GM23338 (cell line): ENCODE measurements around the gene BCS1L. TPM values are rescaled to one million over a fixed set of nuclear protein-coding genes. Genes with fewer than 3 reads are reported as not detected.

ENCODE experiments used
- CREB1 ChIP-seq: fragments of 250-450 bp; sonication (Bioruptor Pico); IDR thresholded peaks from 2 replicates; pipeline ENCODE4 v1.5.0; 2020; ENCODE audit warnings: low read depth, mild to moderate bottlenecking, moderate library complexity
- ETS1 ChIP-seq: IDR thresholded peaks from 2 replicates; pipeline ENCODE4 v1.6.1; 2016; ENCODE audit warnings: antibody characterized with exemption
- EZH2 ChIP-seq: fragments of 200-600 bp; sonication (generic); IDR thresholded peaks from one replicate; pipeline ENCODE4 v1.8.0; 2017; ENCODE audit warnings: antibody characterized with exemption, mild to moderate bottlenecking, low read depth; ENCODE audit not compliant: unreplicated experiment
- EZH2phosphoT487 ChIP-seq: fragments of 200-600 bp; sonication (generic); IDR thresholded peaks from one replicate; pipeline ENCODE4 v1.8.1; 2018; ENCODE audit warnings: antibody characterized with exemption; ENCODE audit not compliant: unreplicated experiment
- JUNB ChIP-seq: IDR thresholded peaks from one replicate; pipeline ENCODE4 v1.6.1; 2016; ENCODE audit warnings: antibody characterized with exemption; ENCODE audit not compliant: unreplicated experiment
- NANOG ChIP-seq: IDR thresholded peaks from 2 replicates; pipeline ENCODE4 v1.6.1; 2016; ENCODE audit warnings: antibody characterized with exemption, borderline replicate concordance
- REST ChIP-seq: IDR thresholded peaks from one replicate; pipeline ENCODE4 v1.6.1; 2018; ENCODE audit warnings: antibody characterized with exemption; ENCODE audit not compliant: unreplicated experiment
- STAT1 ChIP-seq: IDR thresholded peaks from one replicate; pipeline ENCODE4 v1.6.1; 2016; ENCODE audit warnings: antibody characterized with exemption; ENCODE audit not compliant: unreplicated experiment
- ZNF114 ChIP-seq: fragments of 250-450 bp; sonication (Bioruptor Pico); IDR thresholded peaks from 2 replicates; pipeline ENCODE4 v1.5.0; 2020; ENCODE audit warnings: mild to moderate bottlenecking, moderate library complexity
- ZNF331 ChIP-seq: fragments of 250-450 bp; sonication (Bioruptor Pico); IDR thresholded peaks from 2 replicates; pipeline ENCODE4 v1.5.0; 2020; ENCODE audit warnings: low read depth, mild to moderate bottlenecking, moderate library complexity
- ZNF462 ChIP-seq: fragments of 250-450 bp; sonication (Bioruptor Pico); IDR thresholded peaks from 2 replicates; pipeline ENCODE4 v1.5.0; 2020; ENCODE audit warnings: mild to moderate bottlenecking, moderate library complexity
- polyA plus RNA-seq: library from polyadenylated mRNA; unstranded; fragments of >200 nt; fragmentation: Nextera tagmentation; extraction: Ambion mirVana; gene quantifications from 2 replicates; pipeline ENCODE4 v1.2.1, GENCODE V29; 2016
- total RNA-seq: library from RNA; depleted of rRNA; stranded (reverse); fragments of >200 nt; shearing (Covaris generic); gene quantifications from 2 replicates; pipeline ENCODE4 v1.2.3, GENCODE V29; 2014

The BCS1L gene
- total and polyA plus RNA-seq, 2 experiments from 2014 or later: 16.9 to 31.6 TPM

- TF ChIP-seq ZNF462 (CRISPR knock-in tag): no peak
- no peak for TF ChIP-seq REST
- TF ChIP-seq ZNF114 (CRISPR knock-in tag): no peak
- no peak for TF ChIP-seq JUNB
- no peak for TF ChIP-seq EZH2
- no peak for TF ChIP-seq STAT1
- no peak for TF ChIP-seq EZH2phosphoT487
- TF ChIP-seq CREB1 (CRISPR knock-in tag): no peak
- TF ChIP-seq ETS1: no peak
- no peak for TF ChIP-seq NANOG
- no peak for TF ChIP-seq ZNF331
Measured at GRCh38 chr2:218631837-218632236, 27.6 kb upstream of the BCS1L start (continued).
